Measurements from ENCODE around the gene AGRN.

DNA sequence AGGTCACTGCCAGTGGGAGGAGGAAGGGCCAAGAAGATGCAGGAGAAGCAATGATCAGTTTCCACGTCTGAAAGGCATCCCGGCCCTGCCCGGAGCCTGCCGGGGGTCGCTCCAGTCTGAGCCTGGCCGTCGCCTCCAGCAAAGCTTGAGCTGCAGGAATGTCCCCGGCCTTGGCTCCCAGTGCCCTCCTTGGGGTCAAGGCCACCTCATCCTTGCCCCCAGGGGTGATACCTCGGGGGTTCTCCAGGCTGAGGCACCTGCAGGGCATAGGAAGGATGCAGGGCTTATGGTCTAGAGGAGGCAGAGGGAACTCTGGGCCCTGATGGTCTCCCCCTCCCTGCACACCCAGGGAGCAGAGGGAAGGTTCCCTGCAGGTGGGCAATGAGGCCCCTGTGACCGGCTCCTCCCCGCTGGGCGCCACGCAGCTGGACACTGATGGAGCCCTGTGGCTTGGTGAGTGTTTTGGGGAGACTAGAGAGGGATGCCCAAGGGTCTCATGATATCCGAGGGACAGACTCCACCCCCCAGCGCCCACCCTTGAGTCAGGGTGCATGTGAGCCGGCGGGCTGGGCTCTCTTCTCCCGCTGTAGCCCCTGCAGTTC is 34.3 kb downstream of the AGRN start:
- TF ChIP-seq POLR2A (IDR thresholded peaks at IDR 0.05; ENCODE audit: low read length) = no peak
- no peak for TF ChIP-seq GATA1 (IDR thresholded peaks at IDR 0.05; ENCODE audit: low read depth, low read length)

All from erythroblast (primary cell).